ENCODE data around the gene H6PD.

The H6PD gene

GRCh38 chr1:9319789-9320519 is 85.4 kb downstream of the H6PD start:
- TF ChIP-seq GATA3 (IDR thresholded peaks at IDR 0.05; ENCODE audit: low read depth, low read length): no peak
- TF ChIP-seq GATA2 (IDR thresholded peaks at IDR 0.05; ENCODE audit: low read depth, low read length): no peak
